T47D (cell line): ENCODE results near the gene H2BK1.
A peak's percentile ranks its signal among the peaks of the same experiment; 100 is the strongest.

ENCODE experiments used
- DNase-seq, 2 experiments: peaks; one replicate each; pipeline versions ENCODE4 v3.0.0 to v3.0.0-alpha.2; 2011 to 2012; ENCODE audit warnings: low read depth in 1 of 2, low spot score in 1 of 2
- JUND ChIP-seq: IDR thresholded peaks from 2 replicates; pipeline ENCODE4 v1.6.1; 2012; ENCODE audit warnings: low read depth
- in situ Hi-C: cut with HindIII; loops from 2 replicates; pipeline ENCODE4 v1.10.0; 2016; ENCODE audit warnings: low sequenced_read_pairs, low pct_unique_long_range_greater_than_20kb

H2BK1 gene

DNA sequence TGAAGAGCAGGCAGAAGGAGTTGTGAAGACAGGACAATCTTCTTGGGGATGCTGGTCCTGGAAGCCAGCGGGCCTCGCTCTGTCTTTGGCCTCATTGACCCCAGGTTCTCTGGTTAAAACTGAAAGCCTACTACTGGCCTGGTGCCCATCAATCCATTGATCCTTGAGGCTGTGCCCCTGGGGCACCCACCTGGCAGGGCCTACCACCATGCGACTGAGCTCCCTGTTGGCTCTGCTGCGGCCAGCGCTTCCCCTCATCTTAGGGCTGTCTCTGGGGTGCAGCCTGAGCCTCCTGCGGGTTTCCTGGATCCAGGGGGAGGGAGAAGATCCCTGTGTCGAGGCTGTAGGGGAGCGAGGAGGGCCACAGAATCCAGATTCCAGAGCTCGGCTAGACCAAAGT lies 23.5 kb upstream of the H2BK1 start:
- DNase-seq = no peak

GRCh38 chr7:151232917-151233701 lies 22.8 kb upstream of the H2BK1 start:
- no peak for TF ChIP-seq JUND
- peak in 1 of 2 experiments; percentile 31 for DNase-seq
- in situ Hi-C loops = no loop called here

More for the DNA sequence above, 23.5 kb upstream of the H2BK1 start:
- no peak for TF ChIP-seq JUND
- in situ Hi-C loops = no loop called here

DNA sequence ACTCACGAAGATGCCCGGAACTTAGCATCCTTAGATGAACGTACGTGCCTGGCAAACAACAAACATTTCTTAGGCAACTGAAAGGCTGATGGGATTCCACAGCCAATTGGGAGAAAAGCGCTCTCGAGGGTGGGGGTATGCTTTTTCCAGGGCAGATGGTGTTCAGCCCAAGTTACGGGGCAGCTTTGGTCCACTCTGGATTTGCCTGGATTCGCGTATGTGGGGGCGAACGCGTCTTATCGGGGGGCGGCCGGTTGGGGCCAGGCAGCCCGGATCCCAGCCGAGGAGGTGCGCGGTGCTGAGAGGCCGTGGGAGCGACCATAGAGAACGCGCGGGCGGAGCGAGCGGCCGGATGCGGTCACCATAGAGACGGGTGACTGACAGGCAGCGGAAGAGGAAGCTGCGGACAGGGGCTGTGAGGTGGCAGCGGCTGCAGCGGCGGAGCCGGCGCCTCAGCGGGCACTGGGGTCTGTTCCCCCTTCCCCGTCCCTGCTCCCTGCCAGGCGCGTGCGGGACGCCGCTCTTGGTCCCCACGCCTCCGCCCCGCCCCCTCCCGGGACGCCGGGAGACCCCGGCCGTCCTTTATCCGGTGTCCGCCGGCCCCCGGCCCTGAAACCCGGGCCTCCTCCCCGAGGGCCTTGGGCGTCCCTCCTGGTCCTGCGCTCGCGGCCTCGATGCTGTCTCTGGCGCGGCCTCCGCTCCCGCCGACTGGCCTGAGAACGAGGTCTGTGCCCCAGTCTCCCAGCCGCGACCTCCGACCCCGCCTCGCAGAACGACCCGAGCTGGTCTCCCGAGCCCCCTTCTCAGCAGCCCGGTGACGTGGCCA lies 22.0 kb upstream of the H2BK1 start, which contains the start of gene CHPF2:
CHPF2 (plus strand) TSS at position 393 of the 826 bp plus-strand sequence. CDS start 1,529 bp downstream, outside the sequence.
- peak; percentile 85 to 94 for DNase-seq

DNA sequence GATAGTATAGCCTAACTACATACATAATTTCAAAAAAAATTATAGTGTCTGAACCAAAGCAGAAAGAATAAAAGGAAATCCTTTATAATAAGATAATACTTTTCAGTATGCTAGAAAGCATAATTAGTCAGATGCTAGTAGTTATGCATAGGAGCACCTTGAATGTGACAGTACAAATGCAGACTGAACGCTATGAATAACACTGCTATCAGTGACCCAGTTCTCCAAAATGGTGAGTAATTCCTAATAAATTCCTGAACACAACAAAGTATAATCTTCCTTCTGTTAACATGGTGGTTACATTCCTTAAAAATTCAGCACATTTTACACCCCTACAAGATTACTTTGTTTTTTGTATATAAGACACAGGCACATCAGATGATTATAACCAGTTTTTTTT lies 20.8 kb upstream of the H2BK1 start:
- in situ Hi-C loops = no loop called here
- DNase-seq = no peak
- TF ChIP-seq JUND = no peak

More for the DNA sequence above, 22.0 kb upstream of the H2BK1 start, which contains the start of gene CHPF2:
- in situ Hi-C loops = no loop called here
- no peak for TF ChIP-seq JUND

DNA sequence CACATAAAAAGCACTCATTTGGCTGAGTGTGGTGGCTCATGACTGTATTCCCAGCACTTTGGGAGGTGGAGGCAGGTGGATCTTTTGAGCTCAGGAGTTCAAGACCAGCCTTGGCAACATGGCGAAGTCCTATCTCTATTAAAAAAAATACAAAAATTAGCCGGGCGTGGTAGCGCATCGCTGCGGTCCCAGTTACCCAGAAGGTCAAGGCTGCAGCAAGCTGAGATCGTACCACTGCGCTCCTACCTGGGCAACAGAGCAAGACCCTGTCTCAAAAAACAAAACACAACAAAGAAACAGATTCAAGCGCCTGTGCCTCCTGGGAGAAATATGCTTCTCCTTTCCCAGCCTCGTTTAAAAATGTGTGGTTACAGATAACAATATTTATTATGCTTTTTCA lies 19.0 kb upstream of the H2BK1 start:
- TF ChIP-seq JUND = no peak
- in situ Hi-C loops = no loop called here
- DNase-seq = no peak

GRCh38 chr7:151228024-151228866 lies 18.0 kb upstream of the H2BK1 start:
- DNase-seq = no peak
- in situ Hi-C loops = no loop called here
- TF ChIP-seq JUND = no peak

- DNase-seq = peak; percentile 97 to 98
- TF ChIP-seq JUND = no peak
- in situ Hi-C loops = no loop called here
These were observed 16.8 kb upstream of the H2BK1 start, which contains the start of gene ABCF2 for GRCh38 chr7:151226875-151227782. Gene ABCF2 (minus strand): TSS chr7:151227205. CDS start chr7:151226458, 747 bp downstream.

DNA sequence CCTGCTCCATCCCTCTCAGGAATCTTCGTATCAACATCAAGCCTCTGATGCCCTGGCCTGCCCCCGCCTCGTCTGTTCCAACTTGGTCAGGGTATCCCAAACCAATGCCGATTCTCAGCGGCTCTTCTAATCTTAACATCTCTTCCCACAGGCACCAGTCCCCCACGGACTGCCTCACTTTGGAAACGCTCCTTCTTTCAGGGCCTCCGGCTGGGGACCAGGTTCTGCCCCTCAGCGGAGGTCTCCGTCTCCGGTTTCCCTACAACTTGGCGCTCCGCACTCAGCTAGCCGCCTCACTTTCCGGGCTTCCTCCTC lies 16.2 kb upstream of the H2BK1 start:
- no peak for DNase-seq
- in situ Hi-C loops = no loop called here
- TF ChIP-seq JUND = no peak

DNA sequence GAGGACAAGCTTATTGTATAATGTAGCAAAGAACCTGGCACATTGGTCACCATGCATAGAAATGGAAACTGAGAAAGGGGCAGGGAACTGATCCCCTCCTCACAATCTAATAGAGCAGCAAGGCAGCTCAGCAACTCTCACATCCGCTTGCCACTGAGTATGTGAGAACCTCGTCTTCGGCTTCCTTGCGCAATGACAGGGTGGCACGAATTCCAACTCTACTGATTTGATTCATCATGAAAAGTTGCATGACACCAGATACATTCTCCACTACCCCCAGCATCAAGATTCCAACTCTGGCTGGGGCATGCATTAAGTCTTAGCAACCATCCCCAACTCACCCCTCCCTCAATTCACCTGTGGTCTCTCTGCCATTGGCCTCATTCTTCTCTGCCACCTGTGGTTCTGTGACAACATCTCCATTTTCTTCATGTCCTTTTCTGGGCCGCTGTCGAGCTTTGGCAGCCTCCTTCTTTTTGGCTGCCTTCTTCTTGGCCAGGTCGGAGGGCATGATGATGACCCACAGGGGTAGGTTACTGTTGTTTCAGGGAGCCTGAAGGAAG lies 15.7 kb upstream of the H2BK1 start:
- TF ChIP-seq JUND = no peak
- no peak for DNase-seq
- in situ Hi-C loops = no loop called here

DNA sequence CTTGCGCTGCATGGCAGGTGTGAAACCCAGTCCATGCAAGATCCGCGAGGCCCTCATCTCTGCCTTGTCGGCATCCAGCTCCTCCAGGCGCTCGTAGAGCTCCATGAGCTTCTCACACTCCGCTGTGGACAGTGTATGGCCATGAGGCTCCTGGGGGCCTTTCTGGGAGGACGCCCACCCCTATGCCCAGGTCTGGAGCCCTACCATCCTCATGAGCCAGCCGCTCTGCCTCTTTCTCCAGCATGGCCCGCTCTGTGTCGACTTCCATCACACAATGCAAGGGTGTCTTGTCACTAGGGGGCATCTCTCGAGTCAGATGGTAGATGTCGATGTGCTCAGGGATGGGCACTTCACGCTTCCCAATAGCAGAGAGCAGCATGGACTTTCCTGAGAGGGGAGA lies 13.4 kb upstream of the H2BK1 start:
- TF ChIP-seq JUND = no peak
- DNase-seq = no peak
- in situ Hi-C loops = no loop called here

- TF ChIP-seq JUND = no peak
- in situ Hi-C loops = no loop called here
- DNase-seq = no peak
These were observed 7.9 kb upstream of the H2BK1 start for GRCh38 chr7:151218170-151218569.
